Left renal cortex interstitium (tissue), 4 donors: ENCODE results near the gene MMP24OS. TPM values are rescaled to one million over a fixed set of nuclear protein-coding genes. Genes with fewer than 3 reads are reported as not detected.

ENCODE experiments used
- DNase-seq, 4 donors: peaks; one replicate each; pipeline ENCODE4 v3.0.0-alpha.2; 2013; ENCODE audit warnings: low read depth in 4 of 4, low spot score in 2 of 4, missing footprints in 1 of 4
- polyA plus RNA-seq, 4 donors: library from polyadenylated mRNA; unstranded; fragments of 120-200 nt; gene quantifications; one replicate each; pipeline ENCODE4 v1.2.1, GENCODE V29; 2013; ENCODE audit not compliant: insufficient read length in 4 of 4

The MMP24OS gene
- polyA plus RNA-seq, 4 donors, result 37.7 to 49.2 (median 42.7) TPM

- DNase-seq, result no peak
Observed at GRCh38 chr20:35293303-35294292, 15.7 kb upstream of the MMP24OS start.

DNA sequence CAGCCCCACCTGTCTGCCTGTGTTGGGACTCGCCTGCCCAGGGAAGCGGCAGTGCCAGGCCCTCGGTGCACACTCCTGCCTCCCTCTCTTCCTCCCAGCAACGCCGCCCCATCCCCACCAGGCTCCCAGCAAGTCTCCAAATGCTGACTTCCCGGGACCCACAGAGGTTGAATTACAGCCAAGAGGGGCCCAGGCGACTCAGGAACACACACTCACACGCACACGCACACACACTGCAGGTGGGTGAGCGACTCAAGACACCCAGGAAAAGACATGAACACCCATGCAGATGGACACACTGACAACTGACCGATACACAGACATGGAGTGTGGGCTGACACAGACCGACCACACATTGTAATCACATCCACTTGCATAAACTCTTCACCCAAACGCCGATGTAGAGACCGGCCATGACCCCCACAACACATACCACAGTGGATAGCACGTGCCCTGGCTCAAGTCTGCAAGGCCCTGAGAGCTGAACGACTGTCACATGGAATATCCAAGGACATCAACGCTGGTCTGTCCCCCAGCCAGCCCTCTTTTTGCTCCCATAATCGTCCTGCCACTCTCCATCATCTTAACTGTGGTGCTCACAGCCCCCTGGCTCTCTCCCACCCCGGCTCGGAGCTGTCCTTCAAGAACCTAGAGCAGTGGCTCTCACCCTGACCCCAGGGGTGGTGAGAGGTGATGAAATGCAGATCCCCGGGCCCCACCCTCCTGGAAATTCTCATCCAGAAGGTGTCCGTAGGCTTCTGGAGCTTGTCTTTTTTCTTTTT is 14.8 kb upstream of the MMP24OS start:
- DNase-seq, result no peak

DNA sequence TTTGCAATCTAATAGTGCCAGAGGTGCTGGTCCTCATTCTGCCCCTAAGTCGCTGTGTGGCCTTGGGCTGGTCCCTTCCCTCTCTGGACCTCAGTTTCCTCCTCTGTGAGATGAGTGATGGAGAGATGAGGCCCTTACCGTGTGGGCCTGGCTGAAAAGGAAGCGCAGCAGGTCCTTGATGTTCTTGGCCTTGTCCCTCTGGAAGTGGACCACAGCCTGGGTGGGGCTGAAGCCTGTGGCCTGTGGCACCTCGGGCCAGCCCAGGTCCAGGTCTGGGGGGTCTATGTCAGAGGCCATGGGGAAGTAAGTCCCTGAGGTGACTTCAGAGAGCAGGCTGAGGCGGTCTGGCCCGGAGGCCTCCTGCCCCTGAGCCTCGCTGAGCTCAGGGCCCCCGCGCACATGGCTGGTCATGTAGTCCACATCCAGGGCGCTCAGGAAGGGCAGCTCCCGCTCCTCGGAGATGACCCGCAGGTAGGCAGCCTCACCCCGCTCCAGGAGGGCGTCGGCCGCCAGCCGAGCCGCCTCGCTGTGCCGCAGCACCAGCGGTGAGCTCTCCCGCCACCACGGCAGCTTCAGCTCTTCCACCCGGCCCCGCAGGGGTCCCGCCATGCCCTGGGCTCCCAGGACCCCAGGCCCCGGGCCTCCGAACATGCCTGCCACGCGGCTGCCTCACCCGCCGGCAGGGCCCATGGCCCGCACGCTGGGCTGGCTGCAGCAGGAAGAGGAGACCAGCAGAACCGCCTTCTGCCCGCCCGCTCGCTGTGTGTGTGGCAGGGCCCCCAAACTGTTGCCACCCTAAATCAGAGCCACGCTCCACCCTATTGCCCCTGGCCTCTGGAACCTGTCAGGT is 14.0 kb upstream of the MMP24OS start, which contains the start of gene FAM83C:
Gene FAM83C (minus strand): TSS at position 772 of the 850 bp plus-strand sequence. CDS start 121 bp downstream, at position 651.
- DNase-seq, result no peak

- no peak for DNase-seq
Observed at GRCh38 chr20:35290887-35291417, 13.0 kb upstream of the MMP24OS start.

GRCh38 chr20:35290186-35290886 is 12.4 kb upstream of the MMP24OS start:
- DNase-seq, result no peak

DNA sequence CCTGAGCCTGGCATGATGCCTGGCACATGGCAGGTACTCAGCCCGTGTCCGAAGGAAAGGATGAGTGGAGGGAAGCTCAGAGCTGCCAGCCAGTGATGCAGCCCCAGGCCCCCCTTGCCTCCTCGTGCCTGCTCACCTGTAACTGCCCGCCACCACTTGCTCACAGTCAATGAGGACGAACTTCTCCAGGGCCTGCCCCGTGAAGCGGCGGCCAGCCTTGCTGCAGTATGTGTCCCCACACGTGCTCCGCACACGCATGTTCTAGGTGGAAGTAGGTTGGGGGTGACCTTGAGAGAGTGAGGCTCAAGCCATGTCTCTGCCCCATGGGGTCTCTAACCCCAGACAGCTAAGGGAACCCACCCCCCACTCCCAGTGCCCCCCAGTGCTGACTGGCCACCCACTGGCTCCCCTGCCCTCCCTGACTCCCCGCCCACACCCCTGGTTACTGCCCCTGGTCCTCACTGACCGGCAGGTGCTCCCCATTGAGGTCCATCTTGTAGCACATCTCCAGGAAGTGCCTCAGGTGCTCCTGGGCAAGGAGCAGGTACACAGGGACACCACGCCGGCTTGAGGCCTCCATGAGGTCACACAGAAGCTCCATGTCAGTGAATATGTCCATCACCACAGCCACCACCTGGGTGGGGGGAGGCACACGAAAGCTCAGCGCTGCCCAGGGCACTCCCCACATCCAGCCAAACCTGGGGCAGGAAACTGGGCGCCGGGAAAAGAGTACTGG is 10.6 kb upstream of the MMP24OS start:
- DNase-seq, result no peak

GRCh38 chr20:35287509-35288324 is 9.8 kb upstream of the MMP24OS start:
- DNase-seq, result no peak

DNA sequence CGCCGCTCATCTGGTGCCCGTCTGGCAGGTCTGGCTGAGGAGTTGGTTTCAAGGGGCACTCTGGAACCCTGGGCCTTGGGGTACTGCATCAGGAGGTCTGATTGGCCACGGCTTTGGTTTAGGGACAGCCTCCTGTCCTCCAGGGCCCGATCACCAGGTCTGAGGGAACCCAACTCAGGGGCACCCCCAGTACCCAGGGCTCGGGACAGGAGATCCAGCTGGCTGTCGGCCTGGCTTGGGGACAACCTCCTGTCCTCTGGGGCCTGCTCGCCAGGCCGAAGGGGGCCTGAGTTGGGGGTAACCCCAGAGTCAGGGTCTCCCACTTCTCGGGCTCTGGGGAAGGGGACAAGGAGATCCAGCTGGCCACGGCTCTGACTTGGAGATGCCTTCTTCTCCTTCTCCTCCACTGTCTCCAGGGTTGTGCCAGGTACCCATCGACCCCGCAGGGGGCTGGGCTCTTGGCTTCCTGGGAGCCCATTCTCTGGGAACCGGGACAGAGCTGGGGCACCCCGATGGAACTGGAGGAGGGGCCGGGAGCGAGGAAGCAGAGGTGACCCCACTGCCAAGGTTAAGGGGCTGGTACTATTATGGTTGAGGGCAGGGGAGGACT is 9.1 kb upstream of the MMP24OS start:
- DNase-seq, result no peak

- DNase-seq, result no peak
Observed at GRCh38 chr20:35286077-35286898, 8.4 kb upstream of the MMP24OS start.

- no peak for DNase-seq
Observed at GRCh38 chr20:35285806-35286076, 7.8 kb upstream of the MMP24OS start.

- no peak for DNase-seq
Observed at GRCh38 chr20:35284992-35285805, 7.3 kb upstream of the MMP24OS start.

GRCh38 chr20:35284267-35284991 is 6.5 kb upstream of the MMP24OS start, which contains the start of gene EIF6:
Gene EIF6 (minus strand): TSS chr20:35284772. CDS start chr20:35284487, 285 bp downstream.
- DNase-seq, result peak in 3 of 4 donors; percentile 73 to 82 (median 77)

- DNase-seq, result no peak
Observed at GRCh38 chr20:35283441-35284266, 5.7 kb upstream of the MMP24OS start.

GRCh38 chr20:35281506-35282101 is 3.7 kb upstream of the MMP24OS start:
- no peak for DNase-seq
